AG08396 (cell line): ENCODE results near the gene CLRN3.

Source experiments
- DNase-seq: peaks from one replicate; pipeline ENCODE4 v3.0.0; 2012; ENCODE audit warnings: low spot score, mixed read lengths

Gene CLRN3

GRCh38 chr10:127848226-127848625, 44.5 kb downstream of the CLRN3 start:
- no peak for DNase-seq

- DNase-seq = no peak
These were observed 47.0 kb downstream of the CLRN3 start for GRCh38 chr10:127845756-127846155.

- DNase-seq = no peak
These were observed 51.9 kb downstream of the CLRN3 start for GRCh38 chr10:127840884-127841283.

- no peak for DNase-seq
These were observed 55.8 kb downstream of the CLRN3 start for GRCh38 chr10:127836966-127837365.

GRCh38 chr10:127836176-127836575, 56.6 kb downstream of the CLRN3 start:
- no peak for DNase-seq

- no peak for DNase-seq
These were observed 58.0 kb downstream of the CLRN3 start for GRCh38 chr10:127834791-127835190.

GRCh38 chr10:127834221-127834620, 58.5 kb downstream of the CLRN3 start:
- no peak for DNase-seq

GRCh38 chr10:127833804-127834203, 58.9 kb downstream of the CLRN3 start:
- no peak for DNase-seq

- DNase-seq = no peak
These were observed 60.2 kb downstream of the CLRN3 start for GRCh38 chr10:127832501-127832900.

- DNase-seq = no peak
These were observed 62.3 kb downstream of the CLRN3 start for GRCh38 chr10:127830414-127830813.
